Measurements from ENCODE around the gene STK40.

Gene STK40, protein sequence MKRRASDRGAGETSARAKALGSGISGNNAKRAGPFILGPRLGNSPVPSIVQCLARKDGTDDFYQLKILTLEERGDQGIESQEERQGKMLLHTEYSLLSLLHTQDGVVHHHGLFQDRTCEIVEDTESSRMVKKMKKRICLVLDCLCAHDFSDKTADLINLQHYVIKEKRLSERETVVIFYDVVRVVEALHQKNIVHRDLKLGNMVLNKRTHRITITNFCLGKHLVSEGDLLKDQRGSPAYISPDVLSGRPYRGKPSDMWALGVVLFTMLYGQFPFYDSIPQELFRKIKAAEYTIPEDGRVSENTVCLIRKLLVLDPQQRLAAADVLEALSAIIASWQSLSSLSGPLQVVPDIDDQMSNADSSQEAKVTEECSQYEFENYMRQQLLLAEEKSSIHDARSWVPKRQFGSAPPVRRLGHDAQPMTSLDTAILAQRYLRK

DNA sequence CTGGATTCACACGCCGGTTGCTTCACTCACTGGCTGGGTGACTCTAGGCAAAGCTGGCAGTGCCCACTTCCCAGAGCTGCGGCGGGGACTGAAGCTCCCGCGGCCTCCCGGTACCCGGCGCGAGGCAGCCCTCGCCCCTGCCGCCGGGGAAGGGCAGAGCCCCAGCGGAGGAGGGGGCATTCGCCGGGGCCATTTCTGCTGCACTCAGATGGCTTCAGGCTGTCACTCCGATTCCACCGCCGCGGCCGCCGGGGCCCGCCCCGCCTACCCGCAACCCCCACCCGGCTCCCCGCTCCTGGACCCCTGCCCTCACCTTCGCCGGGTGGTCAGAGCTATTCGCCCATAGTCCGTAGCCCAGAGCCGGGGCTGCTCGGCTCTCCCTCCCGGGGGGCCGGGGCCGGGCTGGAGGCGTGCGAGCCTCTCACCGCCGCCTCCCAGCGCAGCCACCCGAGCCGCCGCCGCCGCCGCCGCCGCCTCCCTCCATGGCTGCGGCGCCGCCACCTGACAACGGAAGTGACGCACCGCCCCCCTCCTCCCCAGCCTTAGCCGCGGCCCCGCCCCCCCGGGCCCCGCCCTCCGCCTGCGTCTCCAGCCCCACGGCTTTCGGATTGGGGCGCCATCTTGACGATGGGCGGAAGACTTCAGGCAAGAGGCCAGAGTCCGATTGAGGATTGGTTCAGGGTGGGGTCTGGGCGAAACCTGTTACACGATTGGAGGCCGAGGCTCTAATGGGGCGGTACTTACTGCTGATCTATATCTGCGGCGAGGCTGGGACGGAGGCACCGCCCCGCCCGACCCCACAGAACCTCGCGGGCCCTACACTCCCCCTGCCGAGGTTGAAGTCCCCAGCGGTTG lies at the start of gene STK40:
TSS of gene STK40 (minus strand) at position 515 of the 855 bp plus-strand sequence. CDS start 24,592 bp downstream, outside the sequence.
- peak; percentile 61; the same call in 1 of the 2 replicates for TF ChIP-seq CREB1 (IDR thresholded peaks at IDR 0.05; ENCODE audit: low read depth)
- TF ChIP-seq FOXM1 (IDR thresholded peaks at IDR 0.05; ENCODE audit: borderline replicate concordance, low read depth) = no peak
- no peak for TF ChIP-seq TEAD4 (IDR thresholded peaks at IDR 0.05)
- peak; percentile 15; the same call in 1 of the 2 replicates for TF ChIP-seq ZBTB7A (IDR thresholded peaks at IDR 0.05; ENCODE audit: low read depth)
- no peak for TF ChIP-seq EP300 (IDR thresholded peaks at IDR 0.05; ENCODE audit: borderline replicate concordance)
- no peak for TF ChIP-seq MAX (IDR thresholded peaks at IDR 0.05)
- no peak for TF ChIP-seq USF1 (IDR thresholded peaks at IDR 0.05)
- TF ChIP-seq, protein P1, sequence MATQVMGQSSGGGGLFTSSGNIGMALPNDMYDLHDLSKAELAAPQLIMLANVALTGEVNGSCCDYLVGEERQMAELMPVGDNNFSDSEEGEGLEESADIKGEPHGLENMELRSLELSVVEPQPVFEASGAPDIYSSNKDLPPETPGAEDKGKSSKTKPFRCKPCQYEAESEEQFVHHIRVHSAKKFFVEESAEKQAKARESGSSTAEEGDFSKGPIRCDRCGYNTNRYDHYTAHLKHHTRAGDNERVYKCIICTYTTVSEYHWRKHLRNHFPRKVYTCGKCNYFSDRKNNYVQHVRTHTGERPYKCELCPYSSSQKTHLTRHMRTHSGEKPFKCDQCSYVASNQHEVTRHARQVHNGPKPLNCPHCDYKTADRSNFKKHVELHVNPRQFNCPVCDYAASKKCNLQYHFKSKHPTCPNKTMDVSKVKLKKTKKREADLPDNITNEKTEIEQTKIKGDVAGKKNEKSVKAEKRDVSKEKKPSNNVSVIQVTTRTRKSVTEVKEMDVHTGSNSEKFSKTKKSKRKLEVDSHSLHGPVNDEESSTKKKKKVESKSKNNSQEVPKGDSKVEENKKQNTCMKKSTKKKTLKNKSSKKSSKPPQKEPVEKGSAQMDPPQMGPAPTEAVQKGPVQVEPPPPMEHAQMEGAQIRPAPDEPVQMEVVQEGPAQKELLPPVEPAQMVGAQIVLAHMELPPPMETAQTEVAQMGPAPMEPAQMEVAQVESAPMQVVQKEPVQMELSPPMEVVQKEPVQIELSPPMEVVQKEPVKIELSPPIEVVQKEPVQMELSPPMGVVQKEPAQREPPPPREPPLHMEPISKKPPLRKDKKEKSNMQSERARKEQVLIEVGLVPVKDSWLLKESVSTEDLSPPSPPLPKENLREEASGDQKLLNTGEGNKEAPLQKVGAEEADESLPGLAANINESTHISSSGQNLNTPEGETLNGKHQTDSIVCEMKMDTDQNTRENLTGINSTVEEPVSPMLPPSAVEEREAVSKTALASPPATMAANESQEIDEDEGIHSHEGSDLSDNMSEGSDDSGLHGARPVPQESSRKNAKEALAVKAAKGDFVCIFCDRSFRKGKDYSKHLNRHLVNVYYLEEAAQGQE (IDR thresholded peaks at IDR 0.05; ENCODE audit: low read depth) = no peak
- TF ChIP-seq CEBPB (IDR thresholded peaks at IDR 0.05) = no peak
- TF ChIP-seq NFIC (IDR thresholded peaks at IDR 0.05) = no peak
- TF ChIP-seq RAD21 (IDR thresholded peaks at IDR 0.05; ENCODE audit: low read depth) = no peak
- peak; percentile 23 for TF ChIP-seq TAF1 (IDR thresholded peaks at IDR 0.05; ENCODE audit: low read depth)
- TF ChIP-seq YY1 (IDR thresholded peaks at IDR 0.05; ENCODE audit: low read depth) = peak; percentile 98
- no peak for TF ChIP-seq TCF12 (IDR thresholded peaks at IDR 0.05; ENCODE audit: low read depth)

DNA sequence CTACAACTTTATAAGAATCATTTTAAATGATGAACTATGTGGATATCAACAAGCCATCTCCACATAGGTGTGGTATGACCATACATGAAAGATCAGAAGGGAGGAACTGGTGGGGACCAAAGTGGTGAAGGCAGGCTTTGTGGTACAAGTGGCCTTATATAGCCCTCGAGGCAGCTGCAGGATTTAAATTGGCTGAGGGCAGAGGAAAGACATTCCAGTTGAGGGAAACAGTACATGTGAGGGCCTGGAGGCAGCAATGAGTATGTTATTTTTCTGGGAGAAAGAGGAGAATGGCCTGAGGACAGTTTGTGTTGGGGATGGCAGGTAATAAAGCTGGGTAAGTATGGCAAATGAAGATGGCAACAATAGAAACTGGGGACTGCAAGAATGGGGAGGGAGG lies 47.4 kb upstream of the STK40 start:
- no peak for TF ChIP-seq EP300 (IDR thresholded peaks at IDR 0.05; ENCODE audit: borderline replicate concordance)
- TF ChIP-seq RAD21 (IDR thresholded peaks at IDR 0.05; ENCODE audit: low read depth) = no peak
- TF ChIP-seq ZBTB7A (IDR thresholded peaks at IDR 0.05; ENCODE audit: low read depth) = no peak
- no peak for TF ChIP-seq CEBPB (IDR thresholded peaks at IDR 0.05)
- TF ChIP-seq YY1 (IDR thresholded peaks at IDR 0.05; ENCODE audit: low read depth) = no peak
- no peak for TF ChIP-seq TCF12 (IDR thresholded peaks at IDR 0.05; ENCODE audit: low read depth)
- TF ChIP-seq TAF1 (IDR thresholded peaks at IDR 0.05; ENCODE audit: low read depth) = no peak
- no peak for TF ChIP-seq TEAD4 (IDR thresholded peaks at IDR 0.05)
- TF ChIP-seq, protein P1 (IDR thresholded peaks at IDR 0.05; ENCODE audit: low read depth) = no peak
- no peak for TF ChIP-seq NFIC (IDR thresholded peaks at IDR 0.05)
- TF ChIP-seq EGR1 (IDR thresholded peaks at IDR 0.05) = no peak

- TF ChIP-seq NFIC (IDR thresholded peaks at IDR 0.05) (no peak), TCF12 (IDR thresholded peaks at IDR 0.05; ENCODE audit: low read depth) (no peak), USF1 (IDR thresholded peaks at IDR 0.05) (no peak), FOXM1 (IDR thresholded peaks at IDR 0.05; ENCODE audit: borderline replicate concordance, low read depth) (no peak), EGR1 (IDR thresholded peaks at IDR 0.05) (no peak), MAX (IDR thresholded peaks at IDR 0.05) (no peak), CREB1 (IDR thresholded peaks at IDR 0.05; ENCODE audit: low read depth) (no peak), RAD21 (IDR thresholded peaks at IDR 0.05; ENCODE audit: low read depth) (no peak), TAF1 (IDR thresholded peaks at IDR 0.05; ENCODE audit: low read depth) (no peak), CEBPB (IDR thresholded peaks at IDR 0.05) (no peak), EP300 (IDR thresholded peaks at IDR 0.05; ENCODE audit: borderline replicate concordance) (no peak), ZBTB7A (IDR thresholded peaks at IDR 0.05; ENCODE audit: low read depth) (no peak), YY1 (IDR thresholded peaks at IDR 0.05; ENCODE audit: low read depth) (no peak), TEAD4 (IDR thresholded peaks at IDR 0.05) (no peak)
- TF ChIP-seq, protein P1 (IDR thresholded peaks at IDR 0.05; ENCODE audit: low read depth) = no peak
These were observed 46.9 kb upstream of the STK40 start for GRCh38 chr1:36432616-36433015.
